GM20431 (cell line): Measurements from ENCODE around the gene SLC9B1.

Experiments used
- in situ Hi-C: fragments of 300-500 bp; cut with MseI, MboI; formaldehyde crosslinking; loops from one replicate; pipeline ENCODE4 v1.15.0; 2020; ENCODE audit warnings: low sequenced_read_pairs; ENCODE audit not compliant: unreplicated experiment

Gene SLC9B1

GRCh38 chr4:103019308-103020124, at the start of gene SLC9B1:
SLC9B1 (minus strand) TSS chr4:103019705; CDS start chr4:102991711, 27,994 bp downstream.
- in situ Hi-C loops: loop anchor here (25.0 kb wide), 1 partner anchor 582 kb away; no protein-coding TSS in a partner anchor

GRCh38 chr4:103067841-103068547, 48.5 kb upstream of the SLC9B1 start:
- in situ Hi-C loops: no loop called here

GRCh38 chr4:103060453-103061148, 41.1 kb upstream of the SLC9B1 start:
- in situ Hi-C loops: no loop called here

- in situ Hi-C loops: no loop called here
Observed at GRCh38 chr4:103054030-103054429, 34.5 kb upstream of the SLC9B1 start.

GRCh38 chr4:103052779-103053178, 33.3 kb upstream of the SLC9B1 start:
- in situ Hi-C loops: no loop called here

GRCh38 chr4:103052145-103052544, 32.6 kb upstream of the SLC9B1 start:
- in situ Hi-C loops: no loop called here

- in situ Hi-C loops: no loop called here
Observed at GRCh38 chr4:103050736-103051436, 31.4 kb upstream of the SLC9B1 start.

- in situ Hi-C loops: no loop called here
Observed at GRCh38 chr4:103046416-103047290, 27.1 kb upstream of the SLC9B1 start.

GRCh38 chr4:103044183-103044582, 24.7 kb upstream of the SLC9B1 start:
- in situ Hi-C loops: no loop called here

- in situ Hi-C loops: no loop called here
Observed at GRCh38 chr4:103036169-103036568, 16.7 kb upstream of the SLC9B1 start.

GRCh38 chr4:103032574-103032973, 13.1 kb upstream of the SLC9B1 start:
- in situ Hi-C loops: no loop called here

GRCh38 chr4:103030791-103031190, 11.3 kb upstream of the SLC9B1 start:
- in situ Hi-C loops: no loop called here

GRCh38 chr4:103029300-103029699, 9.8 kb upstream of the SLC9B1 start:
- in situ Hi-C loops: no loop called here

GRCh38 chr4:103026868-103027267, 7.4 kb upstream of the SLC9B1 start:
- in situ Hi-C loops: no loop called here

GRCh38 chr4:103024996-103025395, 5.5 kb upstream of the SLC9B1 start:
- in situ Hi-C loops: loop anchor here (25.0 kb wide), 1 partner anchor 588 kb away; no protein-coding TSS in a partner anchor

GRCh38 chr4:103021120-103021519, 1.6 kb upstream of the SLC9B1 start:
- in situ Hi-C loops: loop anchor here (25.0 kb wide), 1 partner anchor 584 kb away; no protein-coding TSS in a partner anchor

- in situ Hi-C loops: loop anchor here (25.0 kb wide), 1 partner anchor 581 kb away; no protein-coding TSS in a partner anchor
Observed at GRCh38 chr4:103018391-103019307, 856 bp downstream of the SLC9B1 start.

GRCh38 chr4:103012551-103012950, 7.0 kb downstream of the SLC9B1 start:
- in situ Hi-C loops: loop anchor here (25.0 kb wide), 1 partner anchor 575 kb away; no protein-coding TSS in a partner anchor
